ENCODE data around the gene CBLN4. TPM values are rescaled to one million over a fixed set of nuclear protein-coding genes. Genes with fewer than 3 reads are reported as not detected.

CBLN4 gene
- total RNA-seq, 1 experiment from 2014 or later, result not detected

GRCh38 chr20:55953201-55953600 is 52.1 kb downstream of the CBLN4 start:
- ChIA-PET POLR2A (no interaction called here), CTCF (no interaction called here)
- Mint-ChIP-seq H3K4me3 (ENCODE audit: unreplicated experiment) (no peak overlapping the region), H3K9me3 (ENCODE audit: unreplicated experiment) (peaks cover 10% of the 10 kb centered on the region), H3K27ac (ENCODE audit: unreplicated experiment) (no peak overlapping the region), H3K4me1 (ENCODE audit: low read depth, unreplicated experiment) (no peaks in the 10 kb centered on the region), H3K36me3 (ENCODE audit: insufficient read depth, unreplicated experiment) (no peaks in the 10 kb centered on the region), H3K27me3 (ENCODE audit: insufficient read depth, unreplicated experiment) (no peaks in the 10 kb centered on the region)
- BruUV-seq (replicated peaks), result no TSS peak
- 0 out of 2 replicates have a peak, but pooled peaks cover 3% of the 10 kb centered on the region for H3K9me3 ChIP-seq
- H3K27me3 ChIP-seq (replicated peaks; ENCODE audit: control insufficient read depth, insufficient read depth, low read length), result no peaks in the 10 kb centered on the region
- no peak overlapping the region for H3K4me3 ChIP-seq (ENCODE audit: low read depth, low read length)
- DNase-seq, result no peak
- H3K4me1 ChIP-seq, result no peaks in the 10 kb centered on the region
- no peaks in the 10 kb centered on the region for H3K36me3 ChIP-seq (ENCODE audit: control insufficient read depth, insufficient read depth, low read length)
- intact Hi-C loops (cut with micrococcal nuclease; ENCODE audit: unreplicated experiment), result no loop called here
- TF ChIP-seq CTCF (IDR thresholded peaks at IDR 0.05; ENCODE audit: insufficient read depth in 1 of 2, low read depth in 1 of 2, low read length in 1 of 2, severe bottlenecking in 1 of 2, unreplicated experiment in 1 of 2), result no peak

- Histone ChIP-seq H3K4me1 (no peaks in the 10 kb centered on the region), H3K36me3 (ENCODE audit: control insufficient read depth, insufficient read depth, low read length) (no peaks in the 10 kb centered on the region), H3K4me3 (ENCODE audit: low read depth, low read length) (no peak overlapping the region), H3K27me3 (replicated peaks; ENCODE audit: control insufficient read depth, insufficient read depth, low read length) (no peaks in the 10 kb centered on the region), H3K9me3 (peaks cover 25% of the 10 kb centered on the region)
- ChIA-PET CTCF (no interaction called here), POLR2A (no interaction called here)
- Mint-ChIP-seq H3K27me3 (ENCODE audit: insufficient read depth, unreplicated experiment) (no peaks in the 10 kb centered on the region), H3K36me3 (ENCODE audit: insufficient read depth, unreplicated experiment) (no peaks in the 10 kb centered on the region), H3K27ac (ENCODE audit: unreplicated experiment) (no peak overlapping the region), H3K9me3 (ENCODE audit: unreplicated experiment) (peaks cover 30% of the 10 kb centered on the region), H3K4me1 (ENCODE audit: low read depth, unreplicated experiment) (no peaks in the 10 kb centered on the region), H3K4me3 (ENCODE audit: unreplicated experiment) (no peak overlapping the region)
- no peak for DNase-seq
- BruUV-seq (replicated peaks), result no TSS peak
- intact Hi-C loops (cut with micrococcal nuclease; ENCODE audit: unreplicated experiment), result no loop called here
- TF ChIP-seq CTCF (IDR thresholded peaks at IDR 0.05; ENCODE audit: insufficient read depth in 1 of 2, low read depth in 1 of 2, low read length in 1 of 2, severe bottlenecking in 1 of 2, unreplicated experiment in 1 of 2), result no peak
Observed at GRCh38 chr20:55947701-55948100, 57.6 kb downstream of the CBLN4 start.

Other genes starting within 250 kb of the CBLN4 start
- not detected in 2 replicates for gene MC3R, start 243.2 kb upstream of the CBLN4 start, total RNA-seq (2022)

Data from Caco-2 (cell line).